ENCODE measurements around the gene SUMO3.

GRCh38 chr21:44844256-44844655 is 26.4 kb upstream of the SUMO3 start:
- no peak for TF ChIP-seq RAD21 (IDR thresholded peaks at IDR 0.05)
- no peak for TF ChIP-seq CTCF (IDR thresholded peaks at IDR 0.05; ENCODE audit: low read depth, low read length, missing input control)
- TF ChIP-seq REST (IDR thresholded peaks at IDR 0.05), result no peak
- no peak for TF ChIP-seq YY1 (IDR thresholded peaks at IDR 0.05)
- no peak for TF ChIP-seq MAX (IDR thresholded peaks at IDR 0.05)
- no peak for TF ChIP-seq EGR1 (IDR thresholded peaks at IDR 0.05; ENCODE audit: low read depth in 2 of 2)
- TF ChIP-seq TAF1 (conservative IDR thresholded peaks at IDR 0.05), result no peak
- TF ChIP-seq GABPA (IDR thresholded peaks at IDR 0.05 in 1 of 2, conservative IDR thresholded peaks at IDR 0.05 in 1 of 2), result no peak
- no peak for TF ChIP-seq ZBTB33 (IDR thresholded peaks at IDR 0.05)
